ENCODE results near the gene NAV2.

DNA sequence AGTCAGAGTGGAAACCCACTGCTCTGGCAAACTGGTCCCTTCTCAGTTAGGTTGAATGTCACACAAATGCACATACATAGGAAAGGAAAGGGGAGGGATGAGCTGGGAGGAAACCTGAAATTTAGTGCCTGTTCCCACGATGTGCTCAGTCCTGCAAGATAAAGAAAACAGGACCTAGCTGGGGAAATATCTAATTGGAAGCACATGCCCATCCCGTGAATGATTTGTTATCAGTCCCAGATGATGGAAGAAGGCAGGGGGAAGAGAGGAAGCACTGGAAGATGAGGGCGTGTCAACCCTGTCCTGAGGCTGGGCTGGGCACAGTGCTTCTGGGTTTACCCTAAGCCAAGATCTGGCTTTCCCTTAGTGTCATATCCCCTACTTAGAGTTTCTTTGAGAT is 173.9 kb downstream of the NAV2 start:
- TF ChIP-seq EZH2phosphoT487 (IDR thresholded peaks at IDR 0.05), result no peak
- TF ChIP-seq, protein P1, sequence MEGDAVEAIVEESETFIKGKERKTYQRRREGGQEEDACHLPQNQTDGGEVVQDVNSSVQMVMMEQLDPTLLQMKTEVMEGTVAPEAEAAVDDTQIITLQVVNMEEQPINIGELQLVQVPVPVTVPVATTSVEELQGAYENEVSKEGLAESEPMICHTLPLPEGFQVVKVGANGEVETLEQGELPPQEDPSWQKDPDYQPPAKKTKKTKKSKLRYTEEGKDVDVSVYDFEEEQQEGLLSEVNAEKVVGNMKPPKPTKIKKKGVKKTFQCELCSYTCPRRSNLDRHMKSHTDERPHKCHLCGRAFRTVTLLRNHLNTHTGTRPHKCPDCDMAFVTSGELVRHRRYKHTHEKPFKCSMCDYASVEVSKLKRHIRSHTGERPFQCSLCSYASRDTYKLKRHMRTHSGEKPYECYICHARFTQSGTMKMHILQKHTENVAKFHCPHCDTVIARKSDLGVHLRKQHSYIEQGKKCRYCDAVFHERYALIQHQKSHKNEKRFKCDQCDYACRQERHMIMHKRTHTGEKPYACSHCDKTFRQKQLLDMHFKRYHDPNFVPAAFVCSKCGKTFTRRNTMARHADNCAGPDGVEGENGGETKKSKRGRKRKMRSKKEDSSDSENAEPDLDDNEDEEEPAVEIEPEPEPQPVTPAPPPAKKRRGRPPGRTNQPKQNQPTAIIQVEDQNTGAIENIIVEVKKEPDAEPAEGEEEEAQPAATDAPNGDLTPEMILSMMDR (IDR thresholded peaks at IDR 0.05), result no peak

All from neural progenitor cell (in vitro differentiated cells).